Ectodermal cell (in vitro differentiated cells): ENCODE data around the gene ALDOC.

Experiments
- H3K27ac ChIP-seq: 2 replicates; pipeline ENCODE4 v1.7.0; 2013; ENCODE audit warnings: mild to moderate bottlenecking, low read depth, low read length; ENCODE audit not compliant: insufficient read depth, poor library complexity, severe bottlenecking
- H3K27me3 ChIP-seq: 2 replicates; pipeline ENCODE4 v1.7.0; 2013; ENCODE audit warnings: mild to moderate bottlenecking, low read length; ENCODE audit not compliant: insufficient read depth, control insufficient read depth, poor library complexity, severe bottlenecking
- H3K36me3 ChIP-seq: one replicate; pipeline ENCODE4 v1.7.0; 2013; ENCODE audit warnings: low read length; ENCODE audit not compliant: control insufficient read depth, insufficient read depth
- H3K4me1 ChIP-seq: one replicate; pipeline ENCODE4 v1.7.0; 2013; ENCODE audit warnings: low read length; ENCODE audit not compliant: control insufficient read depth, insufficient read depth
- H3K4me3 ChIP-seq: 2 replicates; pipeline ENCODE4 v1.7.0; 2013; ENCODE audit warnings: low read depth, low read length, control low read depth; ENCODE audit not compliant: insufficient read depth
- H3K9me3 ChIP-seq: 2 replicates; pipeline ENCODE4 v1.7.0; 2013; ENCODE audit warnings: mild to moderate bottlenecking, low read length, moderate library complexity; ENCODE audit not compliant: control insufficient read depth
- WGBS, 2 experiments: methylation state at CpG; one replicate each; pipeline ENCODE4 v1.1.7; 2013; ENCODE audit warnings: missing lambda C conversion rate in 2 of 2; 5-methylcytosine and 5-hydroxymethylcytosine counted together

Gene ALDOC

DNA sequence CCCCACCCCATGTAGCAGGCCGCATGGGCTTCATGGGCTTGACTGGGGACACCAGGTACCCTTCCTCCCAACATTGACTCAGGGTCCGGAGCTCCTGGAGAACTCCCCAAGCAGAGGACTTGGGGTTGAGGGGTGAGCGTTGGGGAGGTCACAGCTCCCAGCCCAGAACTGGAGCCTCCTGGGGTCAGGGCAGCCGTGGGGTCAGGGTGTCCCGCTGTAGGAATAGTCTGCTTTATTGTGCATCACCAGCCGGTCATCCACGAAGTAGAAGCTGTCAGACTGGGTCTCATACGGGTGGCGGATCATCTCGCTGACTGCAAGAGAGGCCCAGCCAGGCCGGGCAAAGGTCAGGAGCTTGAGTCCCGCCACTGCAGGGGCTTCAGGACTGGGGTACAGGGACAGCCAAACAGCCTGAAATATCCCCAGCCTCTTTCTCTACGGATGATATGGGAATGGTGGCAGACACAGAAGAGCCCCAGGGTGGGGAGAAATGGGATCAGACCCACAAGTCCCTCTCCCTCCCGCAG, 29.5 kb downstream of the ALDOC start:
- 93 to 95% methylated on average over 14 of the region's 14 CpGs for WGBS, 2 experiments
- Histone ChIP-seq H3K36me3 (no peaks in the 10 kb centered on the region), H3K27ac (no peak overlapping the region), H3K4me3 (no peak overlapping the region), H3K27me3 (no peaks in the 10 kb centered on the region), H3K4me1 (peaks cover 17% of the 10 kb centered on the region), H3K9me3 (no peaks in the 10 kb centered on the region)

GRCh38 chr17:28545787-28546415, 30.8 kb downstream of the ALDOC start:
- 84 to 88% methylated on average over 6 of the region's 6 CpGs for WGBS, 2 experiments
- H3K27ac ChIP-seq, result no peak overlapping the region

GRCh38 chr17:28545141-28545503, 31.6 kb downstream of the ALDOC start:
- Histone ChIP-seq H3K9me3 (no peaks in the 10 kb centered on the region), H3K4me3 (no peak overlapping the region), H3K27ac (no peak overlapping the region), H3K4me1 (peaks cover 10% of the 10 kb centered on the region), H3K36me3 (no peaks in the 10 kb centered on the region), H3K27me3 (no peaks in the 10 kb centered on the region)
- WGBS, 2 experiments, result 84 to 89% methylated on average over 2 of the region's 2 CpGs

More at GRCh38 chr17:28545787-28546415, 30.8 kb downstream of the ALDOC start:
- H3K4me3 ChIP-seq, result no peak overlapping the region
- H3K9me3 ChIP-seq, result no peaks in the 10 kb centered on the region
- H3K4me1 ChIP-seq, result peaks cover 15% of the 10 kb centered on the region
- no peaks in the 10 kb centered on the region for H3K36me3 ChIP-seq
- no peaks in the 10 kb centered on the region for H3K27me3 ChIP-seq

- WGBS, 2 experiments, result 80 to 86% methylated on average over 3 to 4 of the region's 4 CpGs
- Histone ChIP-seq H3K36me3 (no peaks in the 10 kb centered on the region), H3K27me3 (no peaks in the 10 kb centered on the region), H3K4me3 (no peak overlapping the region), H3K27ac (no peak overlapping the region), H3K9me3 (no peaks in the 10 kb centered on the region), H3K4me1 (peaks cover 4% of the 10 kb centered on the region)
Observed at GRCh38 chr17:28544402-28545140, 32.1 kb downstream of the ALDOC start.

GRCh38 chr17:28541439-28541838, 35.3 kb downstream of the ALDOC start:
- Histone ChIP-seq H3K36me3 (no peaks in the 10 kb centered on the region), H3K27me3 (no peaks in the 10 kb centered on the region), H3K4me1 (no peaks in the 10 kb centered on the region), H3K4me3 (no peak overlapping the region), H3K9me3 (no peaks in the 10 kb centered on the region), H3K27ac (no peak overlapping the region)
- 93 to 95% methylated on average over 4 of the region's 4 CpGs for WGBS, 2 experiments

DNA sequence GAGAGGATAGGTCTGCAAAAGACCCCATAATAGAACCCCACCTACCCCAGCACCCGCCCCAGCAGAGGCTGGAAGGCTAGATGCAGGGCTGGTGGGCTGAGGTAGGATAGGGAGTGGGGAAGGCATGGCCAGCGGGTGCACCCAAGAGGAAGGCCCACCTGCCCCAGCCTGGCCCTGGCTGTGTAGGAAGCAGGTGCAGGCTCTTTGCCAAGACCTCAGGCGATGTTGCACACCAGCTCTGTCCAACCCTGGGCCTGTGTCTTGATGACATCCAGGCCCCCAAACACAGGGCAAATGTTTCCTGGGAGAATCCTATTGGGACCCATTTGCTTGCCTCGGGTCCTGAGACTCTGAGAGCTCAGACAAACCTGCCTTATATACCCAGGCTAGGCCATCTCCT, 36.5 kb downstream of the ALDOC start:
- Histone ChIP-seq H3K27ac (no peak overlapping the region), H3K27me3 (no peaks in the 10 kb centered on the region), H3K36me3 (no peaks in the 10 kb centered on the region), H3K4me3 (no peak overlapping the region), H3K9me3 (no peaks in the 10 kb centered on the region), H3K4me1 (no peaks in the 10 kb centered on the region)
- WGBS, 2 experiments, result 88 to 93% methylated on average over 4 of the region's 4 CpGs

DNA sequence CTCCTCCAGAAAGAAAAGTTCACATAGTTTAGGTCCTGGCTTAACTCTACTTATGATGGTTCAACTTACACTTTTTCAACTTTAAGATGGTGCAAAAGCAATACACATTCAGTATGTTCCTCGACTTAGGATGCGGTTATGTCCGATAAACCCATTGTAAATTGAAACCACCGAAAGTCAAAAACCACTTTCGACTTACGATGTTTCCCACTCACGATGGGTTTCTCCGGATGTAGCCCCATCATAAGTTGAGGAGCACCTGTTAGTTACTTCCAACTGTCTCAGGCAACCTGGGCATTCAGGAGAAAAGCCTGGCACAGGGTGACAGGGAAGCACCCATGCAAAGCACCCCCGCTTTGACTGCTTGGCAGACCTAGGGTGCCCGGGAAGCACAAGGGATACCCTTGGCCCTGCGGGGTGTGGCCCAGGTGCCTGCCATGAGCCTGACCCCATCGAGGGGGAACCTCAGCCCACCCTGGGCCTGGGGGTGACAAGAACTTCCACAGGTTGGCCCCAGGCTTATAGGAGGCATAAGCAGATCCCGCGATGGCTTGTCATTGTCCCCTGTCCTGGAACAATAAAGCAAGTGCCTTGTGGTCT, 38.3 kb downstream of the ALDOC start:
- H3K27ac ChIP-seq, result no peak overlapping the region
- 92 to 94% methylated on average over 14 of the region's 14 CpGs for whole genome bisulfite sequencing, 2 experiments
- no peak overlapping the region for H3K4me3 ChIP-seq
- H3K4me1 ChIP-seq, result no peaks in the 10 kb centered on the region
- H3K27me3 ChIP-seq, result no peaks in the 10 kb centered on the region
- H3K36me3 ChIP-seq, result no peaks in the 10 kb centered on the region
- H3K9me3 ChIP-seq, result no peaks in the 10 kb centered on the region

DNA sequence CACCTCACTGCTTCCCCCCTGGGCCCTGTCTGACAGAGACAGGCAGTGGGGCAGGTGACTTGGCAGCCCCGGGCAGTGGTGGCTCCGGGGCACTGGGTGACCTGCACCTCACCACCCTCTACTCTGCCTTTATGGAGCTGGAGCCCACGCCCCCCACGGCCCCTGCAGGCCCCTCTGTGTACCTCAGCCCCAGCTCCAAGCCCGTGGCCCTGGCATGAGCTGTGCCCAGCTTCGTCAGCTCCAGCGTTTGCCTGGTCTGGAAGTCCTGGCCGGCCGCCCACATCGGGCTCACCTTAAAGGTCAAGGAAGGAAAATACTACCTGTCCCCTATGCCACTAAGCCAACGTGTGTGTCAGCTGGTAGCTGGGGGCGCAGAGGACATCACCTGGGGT, 39.5 kb downstream of the ALDOC start:
- Histone ChIP-seq H3K4me3 (no peak overlapping the region), H3K27ac (no peak overlapping the region), H3K9me3 (no peaks in the 10 kb centered on the region), H3K27me3 (no peaks in the 10 kb centered on the region), H3K4me1 (peaks cover 6% of the 10 kb centered on the region), H3K36me3 (no peaks in the 10 kb centered on the region)
- 87 to 89% methylated on average over 12 of the region's 12 CpGs for WGBS, 2 experiments

DNA sequence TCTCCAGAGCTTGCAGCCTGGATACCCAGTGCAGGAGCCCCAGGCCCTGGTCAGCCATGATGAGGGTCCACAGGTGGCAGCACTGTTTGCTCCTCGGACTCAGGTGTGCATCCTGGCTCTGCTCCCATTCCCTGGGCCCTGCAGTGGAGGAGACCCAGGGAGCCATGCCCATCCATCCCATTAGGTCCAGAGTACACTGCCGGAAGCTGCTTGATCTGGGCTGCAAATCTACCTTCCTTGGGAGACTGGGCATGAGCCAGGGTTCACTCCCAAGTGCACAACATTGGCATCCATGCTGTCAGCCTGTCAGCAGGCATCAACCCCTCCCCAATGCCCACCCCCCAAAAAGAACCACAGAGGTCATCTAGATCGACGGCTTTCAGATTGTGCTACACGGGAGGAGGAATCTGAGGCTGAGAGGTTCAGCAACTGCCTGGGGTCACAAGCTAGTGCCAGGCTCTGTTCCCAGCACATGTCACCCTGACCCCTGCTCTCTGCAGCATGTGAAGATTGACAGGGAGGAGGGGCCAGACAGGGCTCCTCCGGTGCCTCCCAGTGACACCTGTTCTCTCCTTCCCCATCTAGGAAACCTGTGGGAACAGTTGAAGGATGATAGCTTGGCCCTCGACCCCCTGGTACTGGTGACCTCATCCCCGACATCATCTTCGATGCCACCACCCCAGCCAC, 40.0 kb downstream of the ALDOC start:
- Histone ChIP-seq H3K27me3 (no peaks in the 10 kb centered on the region), H3K36me3 (no peaks in the 10 kb centered on the region), H3K4me3 (no peak overlapping the region), H3K9me3 (no peaks in the 10 kb centered on the region), H3K27ac (no peak overlapping the region), H3K4me1 (peaks cover 7% of the 10 kb centered on the region)
- 74 to 80% methylated on average over 9 of the region's 9 CpGs for WGBS, 2 experiments
